Measurements from ENCODE around the gene PPM1J.
"Not testable (repeated sequence)": the region's sequence is repeated elsewhere in the genome, so short reads cannot be mapped to it uniquely, and the experiment has no call there.

PPM1J gene

DNA sequence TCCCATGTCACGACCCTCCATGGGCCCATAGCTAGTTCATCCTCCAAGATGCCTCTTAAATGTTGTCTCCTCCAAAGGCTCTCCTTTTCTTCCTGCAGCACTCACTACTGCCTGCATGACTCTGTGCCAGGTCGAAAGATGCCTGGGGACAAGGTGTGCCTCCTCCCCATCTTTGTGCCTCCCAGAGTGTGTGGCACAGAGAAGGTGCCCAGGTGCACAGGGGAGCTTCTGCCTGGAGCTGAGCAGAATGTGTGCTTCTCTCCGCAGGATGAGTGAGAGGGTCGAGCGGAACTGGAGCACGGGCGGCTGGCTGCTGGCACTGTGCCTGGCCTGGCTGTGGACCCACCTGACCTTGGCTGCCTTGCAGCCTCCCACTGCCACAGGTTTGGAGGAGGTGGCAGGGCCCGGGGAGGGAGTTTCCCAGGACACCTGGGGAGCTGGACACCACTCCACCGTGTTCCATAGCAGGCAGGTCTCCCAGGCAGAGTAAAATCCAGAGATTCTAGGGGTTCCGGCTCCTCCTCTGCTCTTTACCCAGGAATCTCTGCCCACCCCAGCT is 6.9 kb upstream of the PPM1J start:
- H3K9ac ChIP-seq (ENCODE audit: low read depth, low read length, poor library complexity, severe bottlenecking) = no peak overlapping the region
- no peak overlapping the region for H3K4me2 ChIP-seq (ENCODE audit: low read depth, low read length, poor library complexity, severe bottlenecking)
- H2AFZ ChIP-seq (ENCODE audit: low read length) = no peak overlapping the region
- no peaks in the 10 kb centered on the region for H3K36me3 ChIP-seq (ENCODE audit: insufficient read depth, low read length)
- no peak overlapping the region for H3K4me3 ChIP-seq (ENCODE audit: low read length, poor library complexity, severe bottlenecking)
- no peaks in the 10 kb centered on the region for H3K9me3 ChIP-seq (ENCODE audit: insufficient read depth, low read depth, low read length)
- no peaks in the 10 kb centered on the region for H3K4me1 ChIP-seq (ENCODE audit: insufficient read depth, low read length, poor library complexity, severe bottlenecking)
- H3K9me2 ChIP-seq (replicated peaks; ENCODE audit: low read depth, low read length) = no peaks in the 10 kb centered on the region
- no peaks in the 10 kb centered on the region for H4K20me1 ChIP-seq (ENCODE audit: insufficient read depth, low read length, poor library complexity, severe bottlenecking)
- TF ChIP-seq EZH2phosphoT487 (IDR thresholded peaks at IDR 0.05; ENCODE audit: borderline replicate concordance) = no peak
- TF ChIP-seq, protein P1, sequence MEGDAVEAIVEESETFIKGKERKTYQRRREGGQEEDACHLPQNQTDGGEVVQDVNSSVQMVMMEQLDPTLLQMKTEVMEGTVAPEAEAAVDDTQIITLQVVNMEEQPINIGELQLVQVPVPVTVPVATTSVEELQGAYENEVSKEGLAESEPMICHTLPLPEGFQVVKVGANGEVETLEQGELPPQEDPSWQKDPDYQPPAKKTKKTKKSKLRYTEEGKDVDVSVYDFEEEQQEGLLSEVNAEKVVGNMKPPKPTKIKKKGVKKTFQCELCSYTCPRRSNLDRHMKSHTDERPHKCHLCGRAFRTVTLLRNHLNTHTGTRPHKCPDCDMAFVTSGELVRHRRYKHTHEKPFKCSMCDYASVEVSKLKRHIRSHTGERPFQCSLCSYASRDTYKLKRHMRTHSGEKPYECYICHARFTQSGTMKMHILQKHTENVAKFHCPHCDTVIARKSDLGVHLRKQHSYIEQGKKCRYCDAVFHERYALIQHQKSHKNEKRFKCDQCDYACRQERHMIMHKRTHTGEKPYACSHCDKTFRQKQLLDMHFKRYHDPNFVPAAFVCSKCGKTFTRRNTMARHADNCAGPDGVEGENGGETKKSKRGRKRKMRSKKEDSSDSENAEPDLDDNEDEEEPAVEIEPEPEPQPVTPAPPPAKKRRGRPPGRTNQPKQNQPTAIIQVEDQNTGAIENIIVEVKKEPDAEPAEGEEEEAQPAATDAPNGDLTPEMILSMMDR (conservative IDR thresholded peaks at IDR 0.05; ENCODE audit: low read length) = no peak
- H3F3A ChIP-seq (ENCODE audit: low read depth) = no peaks in the 10 kb centered on the region
- no peaks in the 10 kb centered on the region for H3K27me3 ChIP-seq (ENCODE audit: insufficient read depth, low read length, poor library complexity, severe bottlenecking)
- H3K79me2 ChIP-seq (ENCODE audit: insufficient read depth, low read length) = no peaks in the 10 kb centered on the region

DNA sequence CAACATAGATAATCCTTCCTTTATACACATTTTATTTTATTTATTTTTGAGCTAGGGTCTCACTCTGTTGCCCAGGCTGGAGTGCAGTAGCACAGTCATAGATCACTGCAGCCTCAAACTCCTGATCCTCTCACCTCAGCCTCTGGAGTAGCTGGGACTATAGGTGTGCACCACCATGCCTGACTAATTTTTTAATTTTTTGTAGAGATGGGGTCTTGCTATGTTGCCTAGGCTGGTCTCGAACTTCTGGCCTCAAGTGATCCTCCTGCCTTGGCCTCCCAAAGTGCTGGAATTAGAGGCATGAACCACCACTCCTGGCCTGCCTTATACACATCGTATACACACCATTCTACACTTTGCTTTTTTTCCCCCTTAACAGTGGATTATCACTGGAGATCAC is 6.2 kb upstream of the PPM1J start:
- not testable (repeated sequence) for H3K27me3 ChIP-seq (ENCODE audit: insufficient read depth, low read length, poor library complexity, severe bottlenecking); H4K20me1 ChIP-seq (ENCODE audit: insufficient read depth, low read length, poor library complexity, severe bottlenecking); H2AFZ ChIP-seq (ENCODE audit: low read length); H3K9ac ChIP-seq (ENCODE audit: low read depth, low read length, poor library complexity, severe bottlenecking); H3K36me3 ChIP-seq (ENCODE audit: insufficient read depth, low read length); H3K4me2 ChIP-seq (ENCODE audit: low read depth, low read length, poor library complexity, severe bottlenecking); H3K79me2 ChIP-seq (ENCODE audit: insufficient read depth, low read length); H3K4me1 ChIP-seq (ENCODE audit: insufficient read depth, low read length, poor library complexity, severe bottlenecking); H3K4me3 ChIP-seq (ENCODE audit: low read length, poor library complexity, severe bottlenecking); H3K9me3 ChIP-seq (ENCODE audit: insufficient read depth, low read depth, low read length); H3F3A ChIP-seq (ENCODE audit: low read depth); H3K9me2 ChIP-seq (replicated peaks; ENCODE audit: low read depth, low read length)

DNA sequence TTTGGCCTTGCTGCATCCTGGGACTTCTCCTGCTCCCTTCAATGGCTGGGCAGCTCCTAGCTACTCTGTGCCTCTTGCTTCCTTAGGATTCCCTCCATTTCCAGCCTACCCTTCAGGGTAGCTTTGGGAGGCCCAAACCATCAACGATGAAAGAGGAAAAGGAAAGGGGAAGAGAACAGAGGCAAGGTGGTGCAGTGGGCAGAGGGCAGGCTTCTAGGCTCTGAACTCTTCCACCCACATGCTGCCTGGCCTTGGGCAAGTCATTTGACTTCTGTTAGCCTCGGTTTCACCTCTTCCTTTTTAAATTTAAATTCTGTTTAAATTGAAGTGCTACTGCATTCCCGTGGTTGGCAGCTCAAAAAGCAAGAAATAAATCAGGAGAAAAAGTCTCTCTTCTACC is 5.7 kb upstream of the PPM1J start:
- Histone ChIP-seq H3K4me2 (ENCODE audit: low read depth, low read length, poor library complexity, severe bottlenecking) (no peak overlapping the region), H3K4me3 (ENCODE audit: low read length, poor library complexity, severe bottlenecking) (no peak overlapping the region), H3K9ac (ENCODE audit: low read depth, low read length, poor library complexity, severe bottlenecking) (no peak overlapping the region), H3K9me3 (ENCODE audit: insufficient read depth, low read depth, low read length) (no peaks in the 10 kb centered on the region), H4K20me1 (ENCODE audit: insufficient read depth, low read length, poor library complexity, severe bottlenecking) (no peaks in the 10 kb centered on the region), H3K27me3 (ENCODE audit: insufficient read depth, low read length, poor library complexity, severe bottlenecking) (no peaks in the 10 kb centered on the region), H3K9me2 (replicated peaks; ENCODE audit: low read depth, low read length) (no peaks in the 10 kb centered on the region), H3F3A (ENCODE audit: low read depth) (no peaks in the 10 kb centered on the region), H3K4me1 (ENCODE audit: insufficient read depth, low read length, poor library complexity, severe bottlenecking) (peaks cover 3% of the 10 kb centered on the region), H2AFZ (ENCODE audit: low read length) (no peak overlapping the region; the same call in 1 of the 2 replicates), H3K36me3 (ENCODE audit: insufficient read depth, low read length) (no peaks in the 10 kb centered on the region), H3K79me2 (ENCODE audit: insufficient read depth, low read length) (no peaks in the 10 kb centered on the region)
- TF ChIP-seq, protein P1 (conservative IDR thresholded peaks at IDR 0.05; ENCODE audit: low read length) = no peak
- no peak for TF ChIP-seq EZH2phosphoT487 (IDR thresholded peaks at IDR 0.05; ENCODE audit: borderline replicate concordance)

DNA sequence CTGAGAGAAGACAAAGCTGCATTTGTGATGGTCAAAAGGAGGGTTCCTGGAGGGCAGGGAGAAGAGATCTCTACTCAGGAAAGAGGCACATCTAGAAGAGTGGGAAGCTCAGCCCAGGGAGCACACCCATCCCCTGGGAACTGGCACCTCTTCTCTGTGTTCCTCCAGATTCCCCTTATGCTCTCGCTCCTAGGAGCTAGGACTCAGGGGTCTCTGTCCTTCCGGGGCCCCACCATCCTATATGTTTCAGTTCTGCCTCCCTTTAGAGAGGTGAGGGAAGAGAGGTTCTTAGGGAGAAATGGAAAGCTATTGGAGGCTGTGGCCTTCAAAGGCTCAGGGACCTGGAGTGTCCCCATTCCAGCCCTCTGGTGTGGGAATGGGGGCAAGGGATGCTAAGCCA is 4.6 kb upstream of the PPM1J start:
- H3K9ac ChIP-seq (ENCODE audit: low read depth, low read length, poor library complexity, severe bottlenecking) = no peak overlapping the region
- TF ChIP-seq, protein P1 (conservative IDR thresholded peaks at IDR 0.05; ENCODE audit: low read length) = no peak
- no peak for TF ChIP-seq EZH2phosphoT487 (IDR thresholded peaks at IDR 0.05; ENCODE audit: borderline replicate concordance)
- H2AFZ ChIP-seq (ENCODE audit: low read length) = no peak overlapping the region
- no peaks in the 10 kb centered on the region for H3K9me2 ChIP-seq (replicated peaks; ENCODE audit: low read depth, low read length)
- no peaks in the 10 kb centered on the region for H3K9me3 ChIP-seq (ENCODE audit: insufficient read depth, low read depth, low read length)
- no peaks in the 10 kb centered on the region for H3K79me2 ChIP-seq (ENCODE audit: insufficient read depth, low read length)
- H3F3A ChIP-seq (ENCODE audit: low read depth) = no peaks in the 10 kb centered on the region
- no peaks in the 10 kb centered on the region for H4K20me1 ChIP-seq (ENCODE audit: insufficient read depth, low read length, poor library complexity, severe bottlenecking)
- no peak overlapping the region for H3K4me2 ChIP-seq (ENCODE audit: low read depth, low read length, poor library complexity, severe bottlenecking)
- no peaks in the 10 kb centered on the region for H3K36me3 ChIP-seq (ENCODE audit: insufficient read depth, low read length)
- H3K27me3 ChIP-seq (ENCODE audit: insufficient read depth, low read length, poor library complexity, severe bottlenecking) = no peaks in the 10 kb centered on the region
- peaks cover 7% of the 10 kb centered on the region for H3K4me1 ChIP-seq (ENCODE audit: insufficient read depth, low read length, poor library complexity, severe bottlenecking)
- no peak overlapping the region for H3K4me3 ChIP-seq (ENCODE audit: low read length, poor library complexity, severe bottlenecking)

Measured in Loucy (cell line).